ENCODE results near the gene LTK.

- TF ChIP-seq CTCF (IDR thresholded peaks at IDR 0.05) (no peak), REST (IDR thresholded peaks at IDR 0.05; ENCODE audit: insufficient read depth in 1 of 2, low read depth in 2 of 2, low read length in 1 of 2) (no peak), POLR2AphosphoS5 (IDR thresholded peaks at IDR 0.05; ENCODE audit: low read depth, low read length) (no peak), SIN3A (IDR thresholded peaks at IDR 0.05; ENCODE audit: borderline replicate concordance, insufficient read depth, low read depth, low read length) (no peak)
Observed at GRCh38 chr15:41535544-41535943, 21.9 kb upstream of the LTK start.
